ENCODE results near the gene ATP1B2. TPM values are rescaled to one million over a fixed set of nuclear protein-coding genes. Genes with fewer than 3 reads are reported as not detected.

The ATP1B2 gene
- polyA plus RNA-seq, 1 of the 3 experiments (the other 2 are of a cell fraction) = 0.05 TPM

DNA sequence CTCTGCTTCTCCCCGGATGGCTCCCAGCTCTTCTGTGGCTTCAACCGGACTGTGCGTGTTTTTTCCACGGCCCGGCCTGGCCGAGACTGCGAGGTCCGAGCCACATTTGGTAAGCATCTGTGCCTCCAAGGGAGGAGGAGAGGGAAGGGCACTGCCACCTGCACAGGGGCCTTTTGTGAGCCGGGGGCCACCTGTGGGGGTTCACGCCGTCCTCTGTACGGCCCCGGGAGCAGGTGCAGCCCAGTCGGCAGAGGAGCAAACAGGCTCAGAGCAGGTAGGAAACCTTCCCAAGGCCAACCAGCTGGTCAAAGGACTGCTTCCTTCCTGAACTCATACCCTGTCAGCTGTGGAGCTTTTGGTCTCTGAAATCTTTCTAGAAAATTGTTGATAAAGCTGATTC, 51.0 kb downstream of the ATP1B2 start:
- ChIA-PET POLR2A (interaction anchor here (6.6 kb wide), 1 partner anchor 15 kb away, joined by 53 read pairs; the partner anchor contains the start of genes TP53 and WRAP53), CTCF (interaction anchor here (4.6 to 8.4 kb wide), 2 partner anchors 14 to 15 kb away, joined by 43 to 85 read pairs; partner anchors contain the start of genes DNAH2, TP53 and WRAP53)

GRCh38 chr17:7702776-7703175, 52.0 kb downstream of the ATP1B2 start:
- Histone ChIP-seq H3K36me3 (replicated peaks in 1 of 2; ENCODE audit: control insufficient read depth in 1 of 2, insufficient read depth in 2 of 2, low read length in 1 of 2) (peaks cover 3 to 4% of the 10 kb centered on the region in 2 experiments), H2AFZ (ENCODE audit: low read depth) (no peak overlapping the region), H3K27ac (ENCODE audit: low read depth in 2 of 2, low read length in 1 of 2) (no peak overlapping the region; a peak in 1 of 4 replicates), H3K9ac (no peak overlapping the region), H3K9me2 (no peaks in the 10 kb centered on the region), H3K4me1 (ENCODE audit: control insufficient read depth in 1 of 2, insufficient read depth in 2 of 2, low read depth in 1 of 2, low read length in 1 of 2) (peaks cover 9 to 35% of the 10 kb centered on the region in 2 experiments), H3K4me3 (ENCODE audit: low read depth in 2 of 2, low read length in 1 of 2) (no peak overlapping the region), H3F3A (replicated peaks; ENCODE audit: insufficient read depth) (peaks cover 2% of the 10 kb centered on the region), H3K79me2 (ENCODE audit: insufficient read depth) (no peaks in the 10 kb centered on the region), H3K9me3 (no peaks in the 10 kb centered on the region), H4K20me1 (ENCODE audit: insufficient read depth) (no peaks in the 10 kb centered on the region), H3K4me2 (no peak overlapping the region), H3K27me3 (ENCODE audit: insufficient read depth) (no peaks in the 10 kb centered on the region)
- CTCF ChIA-PET = interaction anchor here (0.6 to 8.4 kb wide), 5 partner anchors 12 to 501 kb away, joined by 3 to 85 read pairs (median 5); partner anchors contain the start of genes DNAH2, TP53 and WRAP53
- DNase-seq = no peak
- WGBS (ENCODE audit: low lambda C conversion rate) = 93% methylated on average over 3 of the region's 13 CpGs
- POLR2A ChIA-PET = interaction anchor here (0.6 to 6.6 kb wide), 4 partner anchors 14 to 207 kb away, joined by 3 to 53 read pairs (median 4); partner anchors contain the start of genes SAT2, TP53 and WRAP53
- TF ChIP-seq, protein P1, sequence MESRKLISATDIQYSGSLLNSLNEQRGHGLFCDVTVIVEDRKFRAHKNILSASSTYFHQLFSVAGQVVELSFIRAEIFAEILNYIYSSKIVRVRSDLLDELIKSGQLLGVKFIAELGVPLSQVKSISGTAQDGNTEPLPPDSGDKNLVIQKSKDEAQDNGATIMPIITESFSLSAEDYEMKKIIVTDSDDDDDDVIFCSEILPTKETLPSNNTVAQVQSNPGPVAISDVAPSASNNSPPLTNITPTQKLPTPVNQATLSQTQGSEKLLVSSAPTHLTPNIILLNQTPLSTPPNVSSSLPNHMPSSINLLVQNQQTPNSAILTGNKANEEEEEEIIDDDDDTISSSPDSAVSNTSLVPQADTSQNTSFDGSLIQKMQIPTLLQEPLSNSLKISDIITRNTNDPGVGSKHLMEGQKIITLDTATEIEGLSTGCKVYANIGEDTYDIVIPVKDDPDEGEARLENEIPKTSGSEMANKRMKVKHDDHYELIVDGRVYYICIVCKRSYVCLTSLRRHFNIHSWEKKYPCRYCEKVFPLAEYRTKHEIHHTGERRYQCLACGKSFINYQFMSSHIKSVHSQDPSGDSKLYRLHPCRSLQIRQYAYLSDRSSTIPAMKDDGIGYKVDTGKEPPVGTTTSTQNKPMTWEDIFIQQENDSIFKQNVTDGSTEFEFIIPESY (IDR thresholded peaks at IDR 0.05; ENCODE audit: borderline replicate concordance, low read depth) = no peak
- TF ChIP-seq, protein P2, sequence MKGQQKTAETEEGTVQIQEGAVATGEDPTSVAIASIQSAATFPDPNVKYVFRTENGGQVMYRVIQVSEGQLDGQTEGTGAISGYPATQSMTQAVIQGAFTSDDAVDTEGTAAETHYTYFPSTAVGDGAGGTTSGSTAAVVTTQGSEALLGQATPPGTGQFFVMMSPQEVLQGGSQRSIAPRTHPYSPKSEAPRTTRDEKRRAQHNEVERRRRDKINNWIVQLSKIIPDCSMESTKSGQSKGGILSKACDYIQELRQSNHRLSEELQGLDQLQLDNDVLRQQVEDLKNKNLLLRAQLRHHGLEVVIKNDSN (IDR thresholded peaks at IDR 0.05; ENCODE audit: borderline replicate concordance, low read depth) = no peak
- TF ChIP-seq RAD21 (IDR thresholded peaks at IDR 0.05; ENCODE audit: low read length) = no peak
- TF ChIP-seq, protein P3, sequence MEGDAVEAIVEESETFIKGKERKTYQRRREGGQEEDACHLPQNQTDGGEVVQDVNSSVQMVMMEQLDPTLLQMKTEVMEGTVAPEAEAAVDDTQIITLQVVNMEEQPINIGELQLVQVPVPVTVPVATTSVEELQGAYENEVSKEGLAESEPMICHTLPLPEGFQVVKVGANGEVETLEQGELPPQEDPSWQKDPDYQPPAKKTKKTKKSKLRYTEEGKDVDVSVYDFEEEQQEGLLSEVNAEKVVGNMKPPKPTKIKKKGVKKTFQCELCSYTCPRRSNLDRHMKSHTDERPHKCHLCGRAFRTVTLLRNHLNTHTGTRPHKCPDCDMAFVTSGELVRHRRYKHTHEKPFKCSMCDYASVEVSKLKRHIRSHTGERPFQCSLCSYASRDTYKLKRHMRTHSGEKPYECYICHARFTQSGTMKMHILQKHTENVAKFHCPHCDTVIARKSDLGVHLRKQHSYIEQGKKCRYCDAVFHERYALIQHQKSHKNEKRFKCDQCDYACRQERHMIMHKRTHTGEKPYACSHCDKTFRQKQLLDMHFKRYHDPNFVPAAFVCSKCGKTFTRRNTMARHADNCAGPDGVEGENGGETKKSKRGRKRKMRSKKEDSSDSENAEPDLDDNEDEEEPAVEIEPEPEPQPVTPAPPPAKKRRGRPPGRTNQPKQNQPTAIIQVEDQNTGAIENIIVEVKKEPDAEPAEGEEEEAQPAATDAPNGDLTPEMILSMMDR (IDR thresholded peaks at IDR 0.05) = no peak
- no peak for TF ChIP-seq REST (IDR thresholded peaks at IDR 0.05; ENCODE audit: low read depth, low read length)
- TF ChIP-seq TEAD4 (IDR thresholded peaks at IDR 0.05; ENCODE audit: borderline replicate concordance, insufficient read depth) = no peak
- TF ChIP-seq NRF1 (IDR thresholded peaks at IDR 0.05; ENCODE audit: low read depth, low read length) = no peak
- no peak for TF ChIP-seq CHD2 (IDR thresholded peaks at IDR 0.05; ENCODE audit: low read length, partially characterized antibody)
- TF ChIP-seq POLR2AphosphoS5 (IDR thresholded peaks at IDR 0.05; ENCODE audit: low read depth, low read length) = no peak
- TF ChIP-seq FOXM1 (IDR thresholded peaks at IDR 0.05; ENCODE audit: low read depth) = no peak
- no peak for TF ChIP-seq RFX5 (IDR thresholded peaks at IDR 0.05; ENCODE audit: low read length)
- no peak for TF ChIP-seq RCOR1 (IDR thresholded peaks at IDR 0.05; ENCODE audit: low read length)
- no peak for TF ChIP-seq YY1 (IDR thresholded peaks at IDR 0.05; ENCODE audit: low read depth)
- TF ChIP-seq MXI1 (IDR thresholded peaks at IDR 0.05; ENCODE audit: low read depth, low read length) = no peak
- TF ChIP-seq USF2 (IDR thresholded peaks at IDR 0.05; ENCODE audit: borderline replicate concordance, low read depth, low read length) = no peak

More for the DNA sequence above, 51.0 kb downstream of the ATP1B2 start:
- no peak overlapping the region for H3K4me2 ChIP-seq
- H3K9me3 ChIP-seq = no peaks in the 10 kb centered on the region
- H2AFZ ChIP-seq (ENCODE audit: low read depth) = no peak overlapping the region
- no peak overlapping the region for H3K27ac ChIP-seq (ENCODE audit: low read depth in 2 of 2, low read length in 1 of 2)
- no peaks in the 10 kb centered on the region for H3K79me2 ChIP-seq (ENCODE audit: insufficient read depth)
- no peaks in the 10 kb centered on the region for H3K9me2 ChIP-seq
- H4K20me1 ChIP-seq (ENCODE audit: insufficient read depth) = no peaks in the 10 kb centered on the region
- TF ChIP-seq TCF12 (IDR thresholded peaks at IDR 0.05) = no peak
- TF ChIP-seq, protein P2 (IDR thresholded peaks at IDR 0.05; ENCODE audit: borderline replicate concordance, low read depth) = no peak
- H3K27me3 ChIP-seq (ENCODE audit: insufficient read depth) = no peaks in the 10 kb centered on the region
- WGBS (ENCODE audit: low lambda C conversion rate) = 97% methylated on average over 12 of the region's 14 CpGs
- H3K36me3 ChIP-seq (replicated peaks in 1 of 2; ENCODE audit: control insufficient read depth in 1 of 2, insufficient read depth in 2 of 2, low read length in 1 of 2) = peaks cover 3 to 6% of the 10 kb centered on the region in 2 experiments
- no peak overlapping the region for H3K9ac ChIP-seq
- H3F3A ChIP-seq (replicated peaks; ENCODE audit: insufficient read depth) = peaks cover 2% of the 10 kb centered on the region
- H3K4me1 ChIP-seq (ENCODE audit: control insufficient read depth in 1 of 2, insufficient read depth in 2 of 2, low read depth in 1 of 2, low read length in 1 of 2) = peaks cover 9 to 26% of the 10 kb centered on the region in 2 experiments
- no peak overlapping the region for H3K4me3 ChIP-seq (ENCODE audit: low read depth in 2 of 2, low read length in 1 of 2)
- no peak for DNase-seq
